Suprapubic skin (tissue), 4 donors: ENCODE data around the gene ANKRD11. TPM values are rescaled to one million over a fixed set of nuclear protein-coding genes. Genes with fewer than 3 reads are reported as not detected.
"Not testable (repeated sequence)": the region's sequence is repeated elsewhere in the genome, so short reads cannot be mapped to it uniquely, and the experiment has no call there.

Experiments
- DNase-seq, 2 donors: peaks; one replicate each; pipeline ENCODE4 v3.0.0-alpha.2; 2019; ENCODE audit warnings: low spot score in 2 of 2
- H3K27ac ChIP-seq: fragments of 200-600 bp; sonication (generic); one replicate; pipeline ENCODE4 v1.5.1; 2019
- H3K27me3 ChIP-seq: fragments of 200-600 bp; sonication (generic); one replicate; pipeline ENCODE4 v1.5.1; 2019
- H3K36me3 ChIP-seq: fragments of 200-600 bp; sonication (generic); one replicate; pipeline ENCODE4 v1.5.1; 2019
- H3K4me1 ChIP-seq: fragments of 200-600 bp; sonication (generic); one replicate; pipeline ENCODE4 v1.5.1; 2019
- H3K4me3 ChIP-seq: fragments of 200-600 bp; sonication (generic); one replicate; pipeline ENCODE4 v1.5.1; 2019; ENCODE audit warnings: mild to moderate bottlenecking
- H3K9me3 ChIP-seq: fragments of 200-600 bp; sonication (generic); one replicate; pipeline ENCODE4 v1.5.1; 2019
- EP300 ChIP-seq: sonication (generic); formaldehyde crosslinking; IDR thresholded peaks from one replicate; pipeline ENCODE4 v1.6.1; 2017; ENCODE audit warnings: antibody characterized with exemption
- POLR2A ChIP-seq, 2 donors: fragments of 450-650 bp; IDR thresholded peaks; one replicate each; pipeline ENCODE4 v1.6.1; 2017; ENCODE audit warnings: antibody characterized with exemption in 2 of 2, mild to moderate bottlenecking in 2 of 2, moderate library complexity in 2 of 2
- POLR2AphosphoS5 ChIP-seq, 3 donors: sonication (generic); formaldehyde crosslinking; IDR thresholded peaks; one replicate each; pipeline ENCODE4 v1.6.1; 2017; ENCODE audit warnings: antibody characterized with exemption in 3 of 3
- WGBS: methylation state at CpG from one replicate; pipeline ENCODE4 v1.1.5; 2018; 5-methylcytosine and 5-hydroxymethylcytosine counted together
- total RNA-seq, 4 donors: library from RNA; depleted of rRNA; stranded (reverse); fragments of >200 nt; gene quantifications; one replicate each; pipeline ENCODE4 v1.1.0, GENCODE V29; 2016
- TF ChIP-seq, protein P1 (sequence below), 2 donors: fragments of 200-600 bp in 1 of 2; fragments of 450-650 bp in 1 of 2; sonication (generic) in 1 of 2; IDR thresholded peaks; one replicate each; pipeline ENCODE4 v1.5.1; 2016 to 2019; ENCODE audit warnings: antibody characterized with exemption in 2 of 2, mild to moderate bottlenecking in 1 of 2, moderate library complexity in 1 of 2

ANKRD11 gene
- total RNA-seq, 4 donors from 2014 or later, result 85.4 to 212 (median 127) TPM

DNA sequence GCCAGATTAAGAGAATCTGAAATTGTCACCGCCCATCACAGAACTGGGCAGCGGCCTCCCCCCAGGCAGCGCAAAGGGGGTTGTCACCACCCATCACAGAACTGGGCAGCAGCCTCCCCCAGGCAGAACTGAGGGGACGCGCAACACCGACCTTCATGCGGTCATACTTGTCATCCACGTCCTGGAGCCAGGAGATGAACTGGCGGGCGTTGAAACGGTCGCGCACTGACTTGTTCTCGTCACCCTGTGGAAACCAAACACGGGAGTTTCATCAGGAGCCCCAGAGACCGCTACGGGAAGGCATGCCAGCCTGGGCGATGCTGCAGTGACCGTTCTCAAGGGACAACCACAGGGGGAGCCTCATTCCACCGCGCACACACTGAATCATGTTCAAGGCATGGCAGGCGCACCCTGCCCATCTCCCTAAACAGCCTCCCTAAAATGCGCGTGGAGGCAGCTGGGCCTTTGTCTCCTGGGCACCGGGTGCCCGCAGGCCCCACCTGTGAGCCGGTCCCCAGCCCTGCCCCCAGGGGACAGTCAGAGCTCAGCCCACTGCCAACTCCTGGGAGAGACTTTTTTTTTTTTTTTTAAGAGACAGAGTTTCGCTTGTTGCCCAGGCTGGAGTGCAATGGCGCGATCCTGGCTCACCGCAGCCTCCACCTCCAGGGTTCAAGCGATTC is 219.6 kb downstream of the ANKRD11 start:
- 89% methylated on average over 31 of the region's 32 CpGs for WGBS
- H3K4me3 ChIP-seq, result no peak overlapping the region
- no peaks in the 10 kb centered on the region for H3K9me3 ChIP-seq
- H3K27ac ChIP-seq, result no peak overlapping the region
- H3K27me3 ChIP-seq, result no peaks in the 10 kb centered on the region
- peaks cover 86% of the 10 kb centered on the region for H3K36me3 ChIP-seq
- H3K4me1 ChIP-seq, result no peaks in the 10 kb centered on the region
- no peak for DNase-seq
- TF ChIP-seq, protein P1, sequence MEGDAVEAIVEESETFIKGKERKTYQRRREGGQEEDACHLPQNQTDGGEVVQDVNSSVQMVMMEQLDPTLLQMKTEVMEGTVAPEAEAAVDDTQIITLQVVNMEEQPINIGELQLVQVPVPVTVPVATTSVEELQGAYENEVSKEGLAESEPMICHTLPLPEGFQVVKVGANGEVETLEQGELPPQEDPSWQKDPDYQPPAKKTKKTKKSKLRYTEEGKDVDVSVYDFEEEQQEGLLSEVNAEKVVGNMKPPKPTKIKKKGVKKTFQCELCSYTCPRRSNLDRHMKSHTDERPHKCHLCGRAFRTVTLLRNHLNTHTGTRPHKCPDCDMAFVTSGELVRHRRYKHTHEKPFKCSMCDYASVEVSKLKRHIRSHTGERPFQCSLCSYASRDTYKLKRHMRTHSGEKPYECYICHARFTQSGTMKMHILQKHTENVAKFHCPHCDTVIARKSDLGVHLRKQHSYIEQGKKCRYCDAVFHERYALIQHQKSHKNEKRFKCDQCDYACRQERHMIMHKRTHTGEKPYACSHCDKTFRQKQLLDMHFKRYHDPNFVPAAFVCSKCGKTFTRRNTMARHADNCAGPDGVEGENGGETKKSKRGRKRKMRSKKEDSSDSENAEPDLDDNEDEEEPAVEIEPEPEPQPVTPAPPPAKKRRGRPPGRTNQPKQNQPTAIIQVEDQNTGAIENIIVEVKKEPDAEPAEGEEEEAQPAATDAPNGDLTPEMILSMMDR (IDR thresholded peaks at IDR 0.05), result no peak
- no peak for TF ChIP-seq POLR2A (IDR thresholded peaks at IDR 0.05)
- no peak for TF ChIP-seq POLR2AphosphoS5 (IDR thresholded peaks at IDR 0.05)
- no peak for TF ChIP-seq EP300

DNA sequence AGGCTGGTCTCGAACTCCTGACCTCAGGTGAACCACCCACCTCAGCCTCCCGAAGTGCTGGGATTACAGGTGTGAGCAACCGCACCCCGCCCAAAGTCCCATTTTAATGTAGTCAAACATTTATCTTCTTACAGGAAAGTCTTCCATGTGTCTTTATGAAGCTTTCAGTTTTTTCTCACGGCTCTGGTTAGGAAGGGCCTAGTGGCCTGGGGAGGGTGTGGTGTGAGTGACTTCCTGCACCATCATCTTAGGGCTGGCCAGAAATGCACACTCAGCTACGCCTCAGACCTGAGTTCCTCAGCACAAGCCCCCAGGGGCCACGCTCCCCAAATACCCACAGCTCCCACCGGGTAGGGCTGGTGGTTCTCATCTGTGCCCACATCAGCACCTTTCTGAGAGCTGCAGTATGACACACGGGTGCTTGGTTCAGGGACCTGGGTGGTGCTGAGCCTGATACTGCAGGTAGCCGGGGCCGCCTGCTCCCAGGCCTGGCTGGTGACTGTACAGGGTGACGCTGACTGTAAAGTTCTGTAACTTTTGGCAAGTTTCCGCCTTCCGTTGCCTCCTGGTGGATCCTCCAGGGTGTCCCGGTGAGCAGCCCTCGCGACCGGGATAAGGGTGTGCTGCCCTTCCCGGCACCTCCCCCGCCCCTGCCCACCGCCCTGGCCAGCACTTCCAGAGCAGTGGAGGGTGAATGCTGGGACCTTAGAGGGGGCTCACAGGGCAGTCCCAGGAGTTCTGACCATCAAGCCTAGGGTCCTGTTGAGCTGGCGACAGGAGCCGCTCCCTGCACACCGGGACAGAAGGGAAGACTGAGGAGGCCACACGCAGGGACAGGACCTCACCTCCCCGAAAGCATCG is 220.3 kb downstream of the ANKRD11 start:
- no peaks in the 10 kb centered on the region for H3K4me1 ChIP-seq
- no peak for DNase-seq
- TF ChIP-seq, protein P1 (IDR thresholded peaks at IDR 0.05), result no peak
- no peak for TF ChIP-seq POLR2A (IDR thresholded peaks at IDR 0.05)
- no peak for TF ChIP-seq EP300
- TF ChIP-seq POLR2AphosphoS5 (IDR thresholded peaks at IDR 0.05), result no peak
- peaks cover 86% of the 10 kb centered on the region for H3K36me3 ChIP-seq
- H3K4me3 ChIP-seq, result no peak overlapping the region
- H3K9me3 ChIP-seq, result no peaks in the 10 kb centered on the region
- no peak overlapping the region for H3K27ac ChIP-seq
- H3K27me3 ChIP-seq, result no peaks in the 10 kb centered on the region
- WGBS, result 95% methylated on average over 23 of the region's 27 CpGs

DNA sequence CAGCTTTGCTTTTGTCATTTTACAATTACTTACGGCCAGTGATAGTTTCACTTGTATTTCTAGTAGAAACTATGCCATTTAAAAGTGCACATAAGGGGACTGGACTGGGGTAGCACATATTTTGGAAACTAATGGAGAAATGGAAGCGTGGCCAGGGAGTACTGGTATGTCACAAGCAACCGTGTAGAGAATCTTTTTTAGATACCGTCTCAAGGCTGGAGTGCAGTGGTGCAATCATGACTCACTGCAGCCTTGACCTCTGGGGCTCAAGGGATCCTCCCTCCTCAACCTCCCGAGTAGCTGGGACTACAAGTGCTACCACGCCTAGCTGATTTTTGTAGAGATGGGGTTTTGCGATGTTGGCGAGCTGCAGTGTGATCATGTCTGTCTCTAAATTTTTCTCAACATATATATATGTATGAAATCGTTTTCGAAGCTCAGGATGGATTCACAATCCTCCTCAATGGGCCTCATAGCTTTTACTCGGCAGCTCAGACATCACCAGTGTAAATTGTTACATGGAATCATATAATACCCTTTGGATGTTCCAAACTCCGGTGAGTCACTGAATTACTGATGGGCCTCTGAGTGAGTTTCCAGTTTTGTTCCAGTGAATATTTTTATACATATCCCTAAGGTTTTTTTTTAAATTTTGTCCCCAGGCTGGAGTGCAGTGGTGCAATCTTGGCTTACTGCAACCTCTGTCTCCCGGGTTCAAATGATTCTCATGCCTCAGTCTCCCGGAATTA is 221.2 kb downstream of the ANKRD11 start:
- TF ChIP-seq, protein P1 (IDR thresholded peaks at IDR 0.05), result no peak
- no peak for TF ChIP-seq EP300
- no peak for TF ChIP-seq POLR2AphosphoS5 (IDR thresholded peaks at IDR 0.05)
- no peak for TF ChIP-seq POLR2A (IDR thresholded peaks at IDR 0.05)
- Histone ChIP-seq H3K9me3 (no peaks in the 10 kb centered on the region), H3K36me3 (peaks cover 78% of the 10 kb centered on the region), H3K4me1 (no peaks in the 10 kb centered on the region), H3K27ac (no peak overlapping the region), H3K27me3 (no peaks in the 10 kb centered on the region), H3K4me3 (no peak overlapping the region)
- no peak for DNase-seq
- WGBS, result 89% methylated on average over 14 of the region's 14 CpGs

DNA sequence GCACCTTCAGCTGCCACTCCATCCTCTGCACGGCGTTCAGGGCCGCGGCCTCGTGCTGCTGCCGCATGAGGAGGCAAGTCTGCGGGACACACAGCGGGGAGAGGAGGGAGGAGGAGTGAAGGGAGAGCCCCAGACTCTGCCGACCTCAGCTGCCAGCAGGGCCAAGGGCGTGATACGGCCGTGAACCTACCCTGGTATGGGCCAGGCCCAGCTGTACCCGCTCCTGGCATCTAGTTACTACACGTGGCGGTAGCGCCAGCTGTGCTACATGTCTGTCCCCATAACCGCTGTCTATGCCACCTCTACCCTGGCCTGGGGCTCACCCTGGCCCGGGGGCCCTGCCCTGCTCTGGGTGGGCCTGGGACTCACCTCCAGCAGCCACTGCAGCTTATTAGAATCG is 221.8 kb downstream of the ANKRD11 start:
- no peak overlapping the region for H3K27ac ChIP-seq
- H3K9me3 ChIP-seq, result no peaks in the 10 kb centered on the region
- no peaks in the 10 kb centered on the region for H3K27me3 ChIP-seq
- no peaks in the 10 kb centered on the region for H3K4me1 ChIP-seq
- no peak for DNase-seq
- WGBS, result 94% methylated on average over 7 of the region's 19 CpGs
- H3K36me3 ChIP-seq, result peaks cover 72% of the 10 kb centered on the region
- H3K4me3 ChIP-seq, result no peak overlapping the region
- TF ChIP-seq POLR2AphosphoS5 (IDR thresholded peaks at IDR 0.05) (no peak), POLR2A (IDR thresholded peaks at IDR 0.05) (no peak), EP300 (no peak)
- TF ChIP-seq, protein P1 (IDR thresholded peaks at IDR 0.05), result no peak

DNA sequence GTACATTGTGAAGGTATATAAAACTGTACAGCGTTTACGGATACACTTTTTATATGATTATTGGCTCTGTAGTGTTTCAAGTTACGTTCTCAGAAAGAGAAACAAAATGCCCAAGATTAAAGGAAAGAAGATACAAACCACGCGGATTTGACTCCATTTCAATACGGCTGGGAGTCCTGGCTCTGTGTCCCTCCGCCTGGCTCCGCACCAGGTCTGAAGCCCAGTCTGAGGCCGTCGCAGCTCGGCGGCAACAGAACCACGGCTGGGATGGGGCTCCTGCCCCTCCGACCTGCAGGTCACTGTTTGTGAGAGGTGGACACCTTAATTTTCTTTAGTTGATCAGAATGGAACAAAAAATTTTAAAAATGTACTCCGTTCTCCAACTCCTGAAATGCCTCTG is 222.6 kb downstream of the ANKRD11 start:
- not testable (repeated sequence) for H3K27me3 ChIP-seq, H3K9me3 ChIP-seq, DNase-seq, H3K27ac ChIP-seq, H3K4me3 ChIP-seq, H3K4me1 ChIP-seq
- peaks cover 65% of the 10 kb centered on the region for H3K36me3 ChIP-seq
- 94% methylated on average over 14 of the region's 15 CpGs for WGBS
